ENCODE results near the gene EZH2.

Gene EZH2

GRCh38 chr7:148921806-148922205, 37.7 kb upstream of the EZH2 start:
- no peak for TF ChIP-seq CTCF (IDR thresholded peaks at IDR 0.05; ENCODE audit: low read depth, low read length, missing control alignments)
- no peak for DNase-seq (ENCODE audit: low read depth)
- H3K4me3 ChIP-seq (ENCODE audit: low read depth, low read length) = no peak overlapping the region

GRCh38 chr7:148921189-148921588, 37.1 kb upstream of the EZH2 start:
- no peak for DNase-seq (ENCODE audit: low read depth)
- no peak overlapping the region for H3K4me3 ChIP-seq (ENCODE audit: low read depth, low read length)
- no peak for TF ChIP-seq CTCF (IDR thresholded peaks at IDR 0.05; ENCODE audit: low read depth, low read length, missing control alignments)

- no peak overlapping the region for H3K4me3 ChIP-seq (ENCODE audit: low read depth, low read length)
- DNase-seq (ENCODE audit: low read depth) = no peak
- TF ChIP-seq CTCF (IDR thresholded peaks at IDR 0.05; ENCODE audit: low read depth, low read length, missing control alignments) = no peak
These were observed 35.8 kb upstream of the EZH2 start for GRCh38 chr7:148919859-148920258.

- H3K4me3 ChIP-seq (ENCODE audit: low read depth, low read length) = no peak overlapping the region
- DNase-seq (ENCODE audit: low read depth) = no peak
- no peak for TF ChIP-seq CTCF (IDR thresholded peaks at IDR 0.05; ENCODE audit: low read depth, low read length, missing control alignments)
These were observed 34.0 kb upstream of the EZH2 start for GRCh38 chr7:148918058-148918596.

GRCh38 chr7:148916186-148916585, 32.1 kb upstream of the EZH2 start:
- no peak for TF ChIP-seq CTCF (IDR thresholded peaks at IDR 0.05; ENCODE audit: low read depth, low read length, missing control alignments)
- no peak for DNase-seq (ENCODE audit: low read depth)
- H3K4me3 ChIP-seq (ENCODE audit: low read depth, low read length) = no peak overlapping the region

GRCh38 chr7:148915211-148915610, 31.1 kb upstream of the EZH2 start:
- no peak for TF ChIP-seq CTCF (IDR thresholded peaks at IDR 0.05; ENCODE audit: low read depth, low read length, missing control alignments)
- no peak overlapping the region for H3K4me3 ChIP-seq (ENCODE audit: low read depth, low read length)
- DNase-seq (ENCODE audit: low read depth) = no peak

GRCh38 chr7:148914208-148914777, 30.2 kb upstream of the EZH2 start:
- DNase-seq (ENCODE audit: low read depth) = peak; percentile 49
- no peak overlapping the region for H3K4me3 ChIP-seq (ENCODE audit: low read depth, low read length)
- no peak for TF ChIP-seq CTCF (IDR thresholded peaks at IDR 0.05; ENCODE audit: low read depth, low read length, missing control alignments)

All from GM12864 (cell line).